IgD-negative memory B cell (primary cell): ENCODE measurements around the gene CDAN1. TPM values are rescaled to one million over a fixed set of nuclear protein-coding genes. Genes with fewer than 3 reads are reported as not detected.
"Not testable (repeated sequence)": the region's sequence is repeated elsewhere in the genome, so short reads cannot be mapped to it uniquely, and the experiment has no call there.

Experiments used
- H3K27ac Mint-ChIP-seq, 3 donors: one replicate each; pipeline ENCODE4 v1.8.0; 2020 to 2022; ENCODE audit warnings: mild to moderate bottlenecking in 3 of 3, mixed read lengths in 3 of 3, moderate library complexity in 1 of 3
- H3K27me3 Mint-ChIP-seq: one replicate; pipeline ENCODE4 v1.8.0; 2021; ENCODE audit warnings: mixed read lengths
- H3K36me3 Mint-ChIP-seq: one replicate; pipeline ENCODE4 v1.8.0; 2020; ENCODE audit warnings: mild to moderate bottlenecking, mixed read lengths
- H3K4me1 Mint-ChIP-seq, 3 donors: one replicate each; pipeline ENCODE4 v1.8.0; 2020 to 2022; ENCODE audit warnings: mixed read lengths in 3 of 3, mild to moderate bottlenecking in 1 of 3
- H3K4me3 Mint-ChIP-seq, 4 donors: one replicate each; pipeline ENCODE4 v1.8.0; 2020 to 2022; ENCODE audit warnings: mild to moderate bottlenecking in 4 of 4, mixed read lengths in 4 of 4, moderate library complexity in 3 of 4
- H3K9me3 Mint-ChIP-seq, 3 donors: one replicate each; pipeline ENCODE4 v1.8.0; 2020 to 2021; ENCODE audit warnings: mixed read lengths in 3 of 3, mild to moderate bottlenecking in 1 of 3
- polyA plus RNA-seq: library from polyadenylated mRNA; unstranded; fragments of 300-500 nt; fragmentation: Illumina TruSeq; gene quantifications from one replicate; pipeline ENCODE4 v1.2.3, GENCODE V29; 2021

CDAN1 gene
- polyA plus RNA-seq, 1 donor from 2014 or later: 10.4 TPM

DNA sequence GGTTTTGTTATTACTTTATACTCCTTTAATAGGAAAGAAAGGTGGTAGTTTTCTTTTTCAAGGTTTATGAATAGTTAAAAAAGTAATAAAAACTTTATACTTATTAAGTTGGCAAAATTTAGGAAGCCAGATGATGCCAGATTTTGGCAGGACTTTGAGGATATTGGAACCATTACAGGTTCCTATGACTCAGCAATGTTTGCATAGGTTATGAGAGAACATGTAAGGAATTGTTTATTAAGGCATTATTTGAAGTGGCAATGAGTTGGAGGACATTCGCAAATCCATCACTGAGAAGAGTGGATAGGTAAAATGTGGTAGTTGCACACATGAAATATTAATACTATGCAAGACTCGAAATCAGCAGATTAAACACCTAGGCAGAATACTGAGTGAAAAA lies 29.9 kb downstream of the CDAN1 start:
- Mint-ChIP-seq H3K27ac (no peak overlapping the region), H3K4me1 (no peaks in the 10 kb centered on the region), H3K9me3 (no peaks in the 10 kb centered on the region), H3K27me3 (no peaks in the 10 kb centered on the region), H3K4me3 (no peak overlapping the region), H3K36me3 (peaks cover 5% of the 10 kb centered on the region)

DNA sequence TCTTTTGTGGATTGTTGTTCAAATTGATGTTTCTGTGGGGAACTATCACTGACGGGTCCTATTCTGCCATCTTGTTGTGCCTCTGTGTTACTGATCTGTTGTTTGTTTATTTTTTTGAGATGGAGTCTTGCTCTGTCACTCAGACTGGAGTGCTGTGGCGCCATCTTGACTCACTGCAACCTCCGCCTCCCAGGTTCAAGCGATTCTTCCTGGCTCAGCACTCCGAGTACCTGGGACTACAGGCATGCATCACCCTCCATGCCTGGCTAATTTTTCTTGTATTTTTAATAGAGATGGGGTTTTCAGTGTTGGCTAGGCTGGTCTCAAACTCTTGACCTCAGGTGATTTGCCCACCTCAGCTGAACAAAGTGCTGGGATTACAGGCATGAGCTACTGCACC lies 31.6 kb downstream of the CDAN1 start:
- Mint-ChIP-seq H3K27ac (no peak overlapping the region), H3K4me3 (no peak overlapping the region), H3K36me3 (peaks cover 14% of the 10 kb centered on the region), H3K4me1 (no peaks in the 10 kb centered on the region), H3K9me3 (no peaks in the 10 kb centered on the region), H3K27me3 (no peaks in the 10 kb centered on the region)

DNA sequence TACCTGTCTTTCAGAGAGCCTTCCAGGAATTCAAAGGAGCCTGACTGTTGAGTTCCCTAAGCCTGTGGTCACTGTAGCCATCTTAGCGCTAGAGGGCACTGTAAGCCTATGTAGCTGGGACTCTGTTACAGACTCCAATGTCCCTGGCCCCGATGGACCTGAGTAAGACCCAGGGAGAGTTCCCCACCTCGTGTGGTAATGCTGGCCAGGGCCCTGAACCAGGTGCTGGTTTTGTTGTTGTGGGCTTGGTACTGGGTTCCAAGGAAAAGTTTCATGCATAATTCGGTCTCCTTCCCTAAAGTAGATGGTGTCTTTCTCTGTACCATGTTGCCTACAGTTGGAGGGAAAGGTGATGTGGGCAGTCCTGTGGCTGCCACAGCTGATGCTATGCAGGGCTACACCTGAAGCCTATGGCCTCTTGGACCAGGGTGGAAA lies 32.4 kb downstream of the CDAN1 start:
- Mint-ChIP-seq H3K27ac (no peak overlapping the region), H3K27me3 (no peaks in the 10 kb centered on the region), H3K4me3 (no peak overlapping the region), H3K36me3 (peaks cover 14% of the 10 kb centered on the region), H3K4me1 (no peaks in the 10 kb centered on the region), H3K9me3 (no peaks in the 10 kb centered on the region)

DNA sequence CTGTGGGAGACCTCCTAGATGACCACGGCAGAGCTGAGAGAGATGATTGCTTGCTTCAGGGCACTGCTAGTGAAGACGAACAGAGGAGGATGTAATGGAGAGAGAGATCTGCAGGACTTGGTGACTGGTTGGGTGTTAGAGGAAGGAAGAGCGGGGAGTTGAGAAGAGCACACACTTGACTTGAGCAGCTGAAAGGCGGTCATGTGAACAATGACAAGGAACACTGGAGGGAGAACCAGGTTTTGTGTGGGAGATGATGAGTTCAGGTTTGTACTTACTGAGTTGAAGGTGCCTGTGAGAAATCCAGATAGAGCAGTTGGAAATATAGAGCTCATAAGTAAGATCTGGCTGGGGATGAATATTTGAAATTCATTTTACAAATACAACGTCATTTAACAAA lies 40.3 kb downstream of the CDAN1 start:
- Mint-ChIP-seq H3K27me3 (no peaks in the 10 kb centered on the region), H3K9me3 (no peaks in the 10 kb centered on the region), H3K36me3 (peaks cover 17% of the 10 kb centered on the region), H3K27ac (no peak overlapping the region), H3K4me3 (no peak overlapping the region), H3K4me1 (peaks cover 0 to 4% (median 0%) of the 10 kb centered on the region in 3 donors)

DNA sequence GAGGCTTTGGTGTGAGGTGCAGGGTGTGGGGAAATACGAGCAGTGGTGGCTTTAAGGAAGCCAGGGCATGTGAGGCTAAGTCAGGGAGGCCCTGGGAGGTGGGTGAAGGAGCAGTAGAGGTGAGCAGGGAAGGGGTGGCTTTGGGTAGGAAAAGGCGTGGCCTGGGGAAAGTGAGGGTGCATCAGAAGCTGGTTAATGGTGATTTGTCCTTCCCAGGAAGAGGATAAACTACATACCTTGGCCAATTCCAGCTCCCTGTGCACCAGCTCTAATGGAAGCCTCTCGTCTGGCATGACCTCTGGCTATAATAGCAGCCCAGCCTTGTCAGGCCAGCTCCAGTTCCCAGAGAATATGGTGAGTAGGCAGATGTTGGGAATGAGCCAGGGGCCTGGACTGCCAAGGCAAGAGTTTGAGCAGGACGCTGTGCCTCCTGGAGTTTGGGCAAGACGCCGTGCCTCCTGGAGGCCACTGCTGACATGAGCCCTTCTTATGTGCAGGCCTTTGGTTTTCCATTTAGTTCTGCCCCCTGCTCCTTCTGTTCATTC lies 41.3 kb downstream of the CDAN1 start:
- H3K27me3 Mint-ChIP-seq: no peaks in the 10 kb centered on the region
- H3K9me3 Mint-ChIP-seq: no peaks in the 10 kb centered on the region
- no peak overlapping the region for H3K4me3 Mint-ChIP-seq
- peaks cover 0 to 4% (median 0%) of the 10 kb centered on the region in 3 donors for H3K4me1 Mint-ChIP-seq
- H3K27ac Mint-ChIP-seq: no peak overlapping the region
- peaks cover 9% of the 10 kb centered on the region for H3K36me3 Mint-ChIP-seq

DNA sequence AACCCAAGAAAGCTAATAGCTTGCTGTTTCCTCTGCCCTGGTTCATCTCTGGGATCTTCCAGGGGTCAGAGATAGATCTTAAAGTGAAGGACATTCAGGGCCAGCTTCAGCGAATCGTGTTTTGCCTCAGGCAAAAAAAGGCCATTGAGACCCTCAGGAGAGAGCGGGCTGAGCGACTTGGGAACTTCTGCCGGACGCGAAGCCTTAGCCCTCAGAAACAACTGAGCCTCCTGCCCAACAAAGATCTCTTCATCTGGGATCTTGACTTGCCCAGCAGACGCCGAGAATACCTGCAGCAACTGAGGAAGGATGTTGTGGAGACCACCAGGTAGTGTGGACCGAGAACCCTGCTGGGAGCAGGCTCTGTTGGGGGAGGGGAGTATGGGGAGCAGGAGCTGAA lies 42.5 kb downstream of the CDAN1 start:
- Mint-ChIP-seq H3K27me3 (no peaks in the 10 kb centered on the region), H3K4me3 (no peak overlapping the region), H3K36me3 (peaks cover 8% of the 10 kb centered on the region), H3K4me1 (peaks cover 0 to 4% (median 0%) of the 10 kb centered on the region in 3 donors), H3K9me3 (no peaks in the 10 kb centered on the region), H3K27ac (no peak overlapping the region)

DNA sequence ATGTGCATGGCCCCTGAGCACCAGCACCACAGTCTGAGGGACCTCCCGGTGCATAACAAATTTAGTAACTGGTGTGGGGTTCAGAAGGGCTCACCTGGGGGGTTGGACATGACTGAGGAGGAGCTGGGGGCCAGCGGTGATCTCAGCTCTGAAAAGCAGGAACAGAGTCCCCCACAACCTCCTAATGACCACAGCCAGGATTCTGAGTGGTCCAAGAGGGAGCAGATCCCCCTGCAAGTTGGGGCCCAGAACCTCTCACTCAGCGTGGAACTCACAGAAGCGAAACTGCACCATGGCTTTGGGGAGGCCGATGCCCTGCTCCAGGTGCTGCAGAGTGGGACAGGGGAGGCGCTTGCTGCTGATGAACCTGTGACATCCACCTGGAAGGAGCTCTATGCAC lies 43.0 kb downstream of the CDAN1 start:
- H3K27ac Mint-ChIP-seq: no peak overlapping the region
- peaks cover 6% of the 10 kb centered on the region for H3K36me3 Mint-ChIP-seq
- no peaks in the 10 kb centered on the region for H3K9me3 Mint-ChIP-seq
- H3K27me3 Mint-ChIP-seq: no peaks in the 10 kb centered on the region
- no peak overlapping the region for H3K4me3 Mint-ChIP-seq
- peaks cover 0 to 4% (median 0%) of the 10 kb centered on the region in 3 donors for H3K4me1 Mint-ChIP-seq

DNA sequence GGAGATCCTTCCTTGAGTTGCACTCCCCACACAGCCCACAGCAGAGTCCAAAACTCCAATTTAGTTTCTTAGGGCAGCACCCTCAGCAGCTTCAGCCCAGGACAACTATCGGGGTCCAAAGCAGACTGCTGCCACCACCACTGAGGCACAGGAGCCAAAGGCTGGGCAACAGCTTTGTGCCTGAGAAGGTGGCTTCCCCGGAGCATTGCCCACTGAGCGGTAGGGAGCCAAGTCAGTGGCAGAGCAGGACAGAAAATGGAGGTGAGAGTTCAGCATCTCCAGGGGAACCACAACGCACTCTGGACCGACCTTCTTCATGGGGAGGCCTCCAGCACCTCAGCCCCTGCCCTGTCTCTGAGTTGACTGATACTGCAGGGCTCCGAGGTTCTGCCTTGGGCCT lies 43.4 kb downstream of the CDAN1 start:
- Mint-ChIP-seq H3K27ac (no peak overlapping the region), H3K4me3 (no peak overlapping the region), H3K4me1 (peaks cover 0 to 4% (median 0%) of the 10 kb centered on the region in 3 donors), H3K36me3 (peaks cover 6% of the 10 kb centered on the region), H3K9me3 (no peaks in the 10 kb centered on the region), H3K27me3 (no peaks in the 10 kb centered on the region)

DNA sequence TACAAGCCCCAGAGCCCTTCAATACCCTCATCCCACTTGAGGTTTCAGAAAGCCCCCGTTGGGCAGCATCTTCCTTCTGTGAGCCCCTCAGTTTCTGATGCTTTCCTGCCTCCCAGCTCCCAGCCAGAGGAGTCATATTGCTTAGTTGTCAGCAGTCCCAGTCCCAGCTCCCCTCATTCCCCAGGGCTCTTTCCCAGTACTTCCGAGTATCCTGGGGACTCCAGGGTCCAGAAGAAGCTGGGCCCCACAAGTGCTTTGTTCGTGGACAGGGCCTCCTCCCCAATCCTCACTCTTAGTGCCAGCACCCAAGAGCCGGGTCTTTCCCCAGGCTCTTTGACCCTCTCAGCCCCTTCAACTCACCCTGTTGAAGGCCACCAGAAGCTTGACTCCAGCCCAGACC lies 43.9 kb downstream of the CDAN1 start:
- Mint-ChIP-seq H3K4me3 (no peak overlapping the region), H3K36me3 (peaks cover 4% of the 10 kb centered on the region), H3K27me3 (no peaks in the 10 kb centered on the region), H3K9me3 (no peaks in the 10 kb centered on the region), H3K4me1 (peaks cover 0 to 4% (median 0%) of the 10 kb centered on the region in 3 donors), H3K27ac (no peak overlapping the region)

DNA sequence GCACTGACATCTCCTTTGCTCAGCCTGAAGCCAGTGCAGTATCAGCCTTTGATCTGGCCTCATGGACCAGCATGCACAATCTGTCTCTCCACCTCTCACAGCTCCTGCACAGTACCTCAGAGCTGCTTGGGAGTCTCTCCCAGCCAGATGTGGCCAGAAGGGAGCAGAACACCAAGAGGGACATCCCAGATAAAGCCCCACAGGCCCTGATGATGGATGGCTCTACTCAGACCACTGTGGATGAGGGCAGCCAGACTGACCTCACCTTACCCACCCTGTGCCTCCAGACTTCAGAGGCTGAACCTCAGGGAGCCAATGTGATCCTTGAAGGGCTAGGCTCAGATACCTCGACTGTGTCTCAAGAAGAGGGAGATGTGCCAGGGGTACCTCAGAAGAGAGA lies 44.4 kb downstream of the CDAN1 start:
- no peaks in the 10 kb centered on the region for H3K9me3 Mint-ChIP-seq
- peaks cover 0 to 4% (median 0%) of the 10 kb centered on the region in 3 donors for H3K4me1 Mint-ChIP-seq
- no peak overlapping the region for H3K4me3 Mint-ChIP-seq
- H3K36me3 Mint-ChIP-seq: peaks cover 4% of the 10 kb centered on the region
- H3K27ac Mint-ChIP-seq: no peak overlapping the region
- no peaks in the 10 kb centered on the region for H3K27me3 Mint-ChIP-seq

DNA sequence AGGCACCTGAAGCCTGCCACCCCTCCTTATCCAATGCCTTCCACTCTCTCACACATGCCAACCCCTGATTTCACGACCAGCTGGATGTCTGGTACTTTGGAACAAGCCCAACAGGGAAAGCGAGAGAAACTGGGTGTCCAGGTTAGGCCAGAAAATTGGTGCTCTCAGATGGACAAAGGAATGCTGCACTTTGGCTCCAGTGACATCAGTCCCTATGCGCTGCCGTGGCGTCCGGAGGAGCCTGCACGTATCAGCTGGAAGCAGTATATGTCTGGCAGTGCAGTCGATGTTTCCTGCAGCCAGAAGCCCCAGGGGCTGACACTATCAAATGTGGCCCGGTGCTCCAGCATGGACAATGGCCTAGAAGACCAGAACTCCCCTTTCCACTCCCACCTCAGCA lies 45.2 kb downstream of the CDAN1 start:
- peaks cover 0 to 4% (median 0%) of the 10 kb centered on the region in 3 donors for H3K4me1 Mint-ChIP-seq
- no peak overlapping the region for H3K4me3 Mint-ChIP-seq
- H3K36me3 Mint-ChIP-seq: peaks cover 9% of the 10 kb centered on the region
- no peaks in the 10 kb centered on the region for H3K27me3 Mint-ChIP-seq
- no peak overlapping the region for H3K27ac Mint-ChIP-seq
- no peaks in the 10 kb centered on the region for H3K9me3 Mint-ChIP-seq

DNA sequence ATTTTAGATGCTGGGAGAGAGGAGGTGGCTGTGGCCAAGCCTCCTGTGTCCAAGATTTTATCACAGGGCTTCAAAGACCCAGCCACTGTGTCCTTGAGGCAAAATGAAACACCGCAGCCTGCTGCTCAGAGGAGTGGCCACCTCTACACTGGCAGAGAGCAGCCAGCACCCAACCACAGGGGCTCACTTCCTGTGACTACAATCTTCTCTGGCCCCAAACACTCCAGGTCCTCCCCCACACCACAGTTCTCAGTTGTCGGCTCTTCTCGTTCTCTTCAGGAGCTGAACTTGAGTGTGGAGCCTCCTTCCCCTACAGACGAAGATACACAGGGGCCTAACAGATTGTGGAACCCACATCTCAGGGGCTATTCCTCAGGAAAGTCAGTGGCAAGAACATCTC lies 45.6 kb downstream of the CDAN1 start:
- Mint-ChIP-seq H3K4me3 (no peak overlapping the region), H3K27ac (peak overlapping the region in 1 of 3 donors; percentile 35), H3K36me3 (peaks cover 6% of the 10 kb centered on the region), H3K4me1 (peaks cover 0 to 1% (median 0%) of the 10 kb centered on the region in 3 donors), H3K27me3 (no peaks in the 10 kb centered on the region), H3K9me3 (no peaks in the 10 kb centered on the region)

DNA sequence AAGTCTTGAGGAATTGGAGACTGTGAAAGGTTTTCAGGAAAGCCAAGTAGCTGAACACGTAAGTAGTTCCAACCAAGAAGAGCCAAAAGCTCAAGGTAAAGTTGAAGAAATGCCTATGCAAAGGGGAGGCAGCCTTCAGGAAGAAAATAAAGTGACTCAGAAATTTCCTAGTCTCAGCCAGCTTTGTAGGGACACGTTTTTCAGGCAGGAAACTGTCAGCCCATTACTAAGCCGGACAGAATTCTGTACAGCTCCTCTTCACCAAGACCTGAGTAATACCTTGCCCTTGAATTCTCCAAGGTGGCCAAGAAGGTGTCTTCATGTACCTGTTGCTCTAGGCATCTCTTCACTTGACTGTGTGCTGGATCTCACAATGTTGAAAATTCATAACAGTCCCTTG lies 48.6 kb downstream of the CDAN1 start:
- peaks cover 6% of the 10 kb centered on the region for H3K36me3 Mint-ChIP-seq
- no peaks in the 10 kb centered on the region for H3K9me3 Mint-ChIP-seq

DNA sequence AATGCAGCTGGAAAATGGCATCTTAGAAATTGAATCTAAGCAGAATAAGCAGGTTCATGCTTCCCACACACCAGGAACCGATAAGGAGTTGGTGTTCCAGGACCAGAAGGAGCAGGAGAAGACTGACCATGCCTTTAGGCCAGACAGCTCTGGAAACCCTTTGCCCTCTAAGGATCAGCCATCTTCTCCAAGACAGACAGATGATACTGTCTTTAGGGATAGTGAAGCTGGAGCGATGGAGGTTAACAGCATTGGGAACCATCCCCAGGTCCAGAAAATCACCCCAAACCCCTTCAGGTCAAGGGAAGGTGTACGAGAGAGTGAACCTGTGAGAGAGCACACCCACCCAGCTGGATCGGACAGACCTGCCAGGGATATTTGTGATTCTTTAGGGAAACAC lies 49.2 kb downstream of the CDAN1 start:
- H3K4me3 Mint-ChIP-seq: no peak overlapping the region
- H3K36me3 Mint-ChIP-seq: peaks cover 8% of the 10 kb centered on the region
- H3K9me3 Mint-ChIP-seq: no peaks in the 10 kb centered on the region
- peaks cover 0 to 1% (median 0%) of the 10 kb centered on the region in 3 donors for H3K4me1 Mint-ChIP-seq
- no peak overlapping the region for H3K27ac Mint-ChIP-seq
- no peaks in the 10 kb centered on the region for H3K27me3 Mint-ChIP-seq

More for the DNA sequence above, 48.6 kb downstream of the CDAN1 start:
- H3K27ac Mint-ChIP-seq: no peak overlapping the region
- H3K27me3 Mint-ChIP-seq: no peaks in the 10 kb centered on the region
- H3K4me3 Mint-ChIP-seq: no peak overlapping the region
- peaks cover 0 to 1% (median 0%) of the 10 kb centered on the region in 3 donors for H3K4me1 Mint-ChIP-seq

DNA sequence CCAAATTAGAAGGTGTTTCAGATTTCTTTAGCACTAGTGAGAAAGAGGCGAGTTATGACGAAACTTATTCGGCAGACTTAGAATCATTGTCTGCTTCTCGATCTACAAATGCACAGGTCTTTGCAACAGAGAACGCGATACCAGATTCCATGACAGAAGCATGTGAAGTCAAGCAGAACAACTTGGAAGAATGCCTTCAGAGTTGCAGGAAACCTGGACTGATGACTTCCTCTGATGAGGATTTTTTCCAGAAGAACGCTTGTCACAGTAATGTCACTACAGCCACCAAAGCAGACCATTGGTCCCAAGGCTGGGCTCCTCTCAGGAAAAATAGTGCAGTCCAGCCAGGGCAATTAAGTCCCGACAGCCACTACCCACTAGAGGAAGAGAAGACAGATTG lies 50.6 kb downstream of the CDAN1 start:
- Mint-ChIP-seq H3K9me3 (no peaks in the 10 kb centered on the region), H3K27me3 (no peaks in the 10 kb centered on the region), H3K36me3 (peaks cover 12% of the 10 kb centered on the region), H3K4me1 (no peaks in the 10 kb centered on the region), H3K27ac (no peak overlapping the region), H3K4me3 (no peak overlapping the region)

DNA sequence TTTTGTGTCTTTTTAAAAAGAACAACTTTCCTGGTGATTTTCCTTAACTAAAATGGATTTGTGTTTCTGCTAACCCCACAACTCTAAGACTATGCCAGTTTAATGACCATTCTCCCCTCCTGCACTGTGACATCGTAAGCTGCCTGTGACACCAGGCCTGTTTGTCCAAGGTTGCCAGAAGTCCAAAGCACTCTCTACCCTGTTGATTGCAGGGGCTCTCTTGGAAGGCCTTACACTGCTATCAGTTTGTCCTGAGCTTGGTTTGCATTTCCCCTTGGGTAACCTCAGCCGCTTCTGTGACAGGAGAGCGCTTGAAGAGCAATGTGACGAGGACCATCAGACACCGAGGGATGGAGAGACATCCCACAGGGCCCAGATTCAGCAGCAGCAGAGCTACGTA lies 55.8 kb downstream of the CDAN1 start:
- Mint-ChIP-seq H3K4me3 (no peak overlapping the region), H3K27me3 (no peaks in the 10 kb centered on the region), H3K27ac (no peak overlapping the region), H3K4me1 (no peaks in the 10 kb centered on the region), H3K36me3 (peaks cover 11% of the 10 kb centered on the region), H3K9me3 (no peaks in the 10 kb centered on the region)

DNA sequence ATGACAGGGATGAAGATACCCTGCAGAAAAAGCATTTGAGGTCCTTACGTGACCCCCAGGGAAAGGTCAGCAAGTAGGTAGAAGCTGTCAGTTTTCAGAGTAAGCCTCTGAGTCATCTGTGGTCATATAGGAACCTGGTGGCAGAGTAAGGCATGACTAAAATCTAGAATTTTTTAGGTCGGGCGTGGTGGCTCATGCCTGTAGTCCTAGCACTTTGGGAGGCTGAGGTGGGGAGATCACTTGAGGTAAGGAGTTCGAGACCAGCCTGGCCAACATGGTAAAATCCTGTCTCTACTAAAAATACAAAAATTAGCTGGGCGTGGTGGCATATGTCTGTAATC lies 56.8 kb downstream of the CDAN1 start:
- H3K36me3 Mint-ChIP-seq: peaks cover 11% of the 10 kb centered on the region
- H3K9me3 Mint-ChIP-seq, H3K27ac Mint-ChIP-seq, H3K4me1 Mint-ChIP-seq, H3K4me3 Mint-ChIP-seq, H3K27me3 Mint-ChIP-seq: not testable (repeated sequence)
